Kidney (tissue), 14 donors: ENCODE data around the gene CCN6. TPM values are rescaled to one million over a fixed set of nuclear protein-coding genes. Genes with fewer than 3 reads are reported as not detected.
A peak's percentile ranks its signal among the peaks of the same experiment; 100 is the strongest.

Experiments used
- DNase-seq, 5 donors: peaks; one replicate each; pipeline ENCODE4 v3.0.0-alpha.2; 2013 to 2020
- FAIRE-seq: peaks from 2 replicates; lab custom pipeline; 2012; peaks lifted over from hg19 to GRCh38; lab: Jason Lieb, UNC
- H3K27ac ChIP-seq, 2 donors: one replicate each; pipeline ENCODE4 v1.7.0; 2013; ENCODE audit warnings: low read depth in 2 of 2, low read length in 2 of 2, inconsistent platforms in 1 of 2
- H3K27me3 ChIP-seq: one replicate; pipeline ENCODE4 v1.7.1; 2013; ENCODE audit warnings: low read length, inconsistent platforms; ENCODE audit not compliant: control insufficient read depth, insufficient read depth
- H3K36me3 ChIP-seq, 3 donors: one replicate each; pipeline versions ENCODE4 v1.7.0 to v1.7.1; 2013; ENCODE audit warnings: low read length in 3 of 3, control low read depth in 1 of 3, inconsistent platforms in 1 of 3; ENCODE audit not compliant: insufficient read depth in 3 of 3, control insufficient read depth in 2 of 3
- H3K4me1 ChIP-seq, 3 donors: one replicate each; pipeline versions ENCODE4 v1.7.0 to v1.7.1; 2013; ENCODE audit warnings: low read length in 3 of 3, inconsistent platforms in 1 of 3, low read depth in 1 of 3; ENCODE audit not compliant: control insufficient read depth in 2 of 3, insufficient read depth in 2 of 3
- H3K4me3 ChIP-seq, 3 donors: one replicate each; pipeline versions ENCODE4 v1.7.0 to v1.8.1; 2013; ENCODE audit warnings: low read length in 3 of 3, control low read depth in 1 of 3, inconsistent platforms in 1 of 3
- H3K9ac ChIP-seq, 3 donors: one replicate each; pipeline versions ENCODE4 v1.7.0 to v1.7.1; 2013; ENCODE audit warnings: low read length in 3 of 3, control low read depth in 1 of 3, inconsistent platforms in 1 of 3
- H3K9me3 ChIP-seq, 3 donors: one replicate each; pipeline versions ENCODE4 v1.7.0 to v1.7.1; 2013; ENCODE audit warnings: low read length in 3 of 3, control low read depth in 1 of 3, inconsistent platforms in 1 of 3; ENCODE audit not compliant: control insufficient read depth in 2 of 3, insufficient read depth in 1 of 3
- CTCF ChIP-seq: IDR thresholded peaks from 3 replicates; pipeline ENCODE4 v1.5.1; 2012; ENCODE audit warnings: mild to moderate bottlenecking, moderate library complexity, borderline replicate concordance; ENCODE audit not compliant: insufficient read depth; ENCODE audit errors: extremely low read depth
- intact Hi-C: fragments of 100-400 bp; cut with DNase I; formaldehyde crosslinking; loops from one replicate; pipeline ENCODE4 v1.11.1; 2022
- polyA plus RNA-seq: library from polyadenylated mRNA; stranded (reverse); fragments of 350-450 nt; fragmentation: Illumina TruSeq; extraction: RNeasy Lipid Tissue Mini Kit (QIAGEN cat#74804); gene quantifications from one replicate; pipeline ENCODE4 v1.2.3, GENCODE V29; 2014; ENCODE audit warnings: low read depth, low replicate concordance; ENCODE audit not compliant: insufficient read depth
- total RNA-seq: library from RNA; stranded (reverse); fragmentation: NEBNext Ultra II Directional; extraction: Animal tissue kit (Norgen Biotek cat#: 25700); gene quantifications from one replicate; pipeline ENCODE4 v1.2.1, GENCODE V29; 2021
- donor health status: control.
- donor health status: control.
- donor health status: control.
- donor health status: control.
- donor health status: control.
- donor health status: DM: yes; HTN: yes; CAD: no.
- donor health status: Normal renal cell carcinoma (clear cell type).

CCN6 gene
- total and polyA plus RNA-seq, 2 donors from 2014 or later = 6.7 to 8.4 TPM

- intact Hi-C loops = no loop called here
- FAIRE-seq = no peak
- Histone ChIP-seq H3K9me3 (no peaks in the 10 kb centered on the region), H3K36me3 (no peaks in the 10 kb centered on the region), H3K4me3 (no peak overlapping the region), H3K27me3 (no peaks in the 10 kb centered on the region), H3K9ac (no peak overlapping the region), H3K27ac (no peak overlapping the region), H3K4me1 (peaks cover 0 to 2% (median 0%) of the 10 kb centered on the region in 3 donors)
- TF ChIP-seq CTCF = peak; percentile 47
- DNase-seq = no peak
Observed at GRCh38 chr6:112010328-112010727, 43.6 kb upstream of the CCN6 start.

DNA sequence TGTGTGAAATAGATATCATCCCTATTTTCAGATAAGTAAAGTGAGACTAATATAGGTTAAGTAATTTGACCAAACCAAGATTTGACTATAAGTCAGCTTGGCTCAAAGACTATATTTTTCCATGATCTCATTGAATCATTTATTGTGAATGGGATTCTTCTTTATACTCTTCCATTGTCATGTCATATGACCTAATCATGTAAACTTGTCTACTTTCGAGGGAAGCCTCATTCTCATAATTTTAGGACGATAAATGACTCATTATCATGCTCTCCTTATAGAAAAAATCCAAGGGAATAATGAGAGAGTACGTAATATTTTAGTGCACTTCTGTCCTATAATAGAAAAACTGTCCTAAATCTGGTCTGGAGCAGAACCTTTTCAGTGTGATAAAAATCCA is 40.9 kb upstream of the CCN6 start:
- no peak for TF ChIP-seq CTCF
- Histone ChIP-seq H3K9ac (no peak overlapping the region), H3K9me3 (no peaks in the 10 kb centered on the region), H3K4me3 (no peak overlapping the region), H3K36me3 (no peaks in the 10 kb centered on the region), H3K27ac (no peak overlapping the region), H3K27me3 (no peaks in the 10 kb centered on the region), H3K4me1 (peaks cover 0 to 2% (median 1%) of the 10 kb centered on the region in 3 donors)
- DNase-seq (no peak), FAIRE-seq (no peak)
- intact Hi-C loops = no loop called here

DNA sequence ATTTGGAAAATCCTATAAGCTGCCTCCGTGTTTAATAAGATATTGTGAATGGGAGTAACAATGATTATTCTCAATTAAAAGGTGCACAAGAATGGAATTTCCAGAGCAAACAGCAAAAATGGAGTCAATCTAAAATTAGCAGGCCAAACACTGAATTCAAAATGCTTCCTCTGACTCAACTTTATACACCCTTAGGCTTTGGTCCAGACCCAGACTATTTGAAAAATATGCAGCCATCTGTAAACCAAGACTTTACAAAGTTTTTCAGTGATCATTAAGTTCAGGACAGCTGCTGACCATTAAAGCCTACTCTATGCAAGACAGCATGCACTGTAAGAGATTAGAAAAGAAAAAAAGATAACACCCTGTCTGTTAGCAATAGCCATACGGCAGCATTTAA is 39.4 kb upstream of the CCN6 start:
- FAIRE-seq = no peak
- intact Hi-C loops = no loop called here

More for the DNA sequence above, 39.4 kb upstream of the CCN6 start:
- no peak for TF ChIP-seq CTCF
- H3K4me1 ChIP-seq = peaks cover 2 to 3% (median 3%) of the 10 kb centered on the region in 3 donors
- H3K27ac ChIP-seq = no peak overlapping the region
- no peaks in the 10 kb centered on the region for H3K36me3 ChIP-seq
- no peaks in the 10 kb centered on the region for H3K9me3 ChIP-seq
- peak in 1 of 5 donors; percentile 42 for DNase-seq
- no peak overlapping the region for H3K4me3 ChIP-seq
- no peak overlapping the region for H3K9ac ChIP-seq
- H3K27me3 ChIP-seq = no peaks in the 10 kb centered on the region
